Urothelium cell line (cell line): ENCODE results near the gene C16orf74.
A peak's percentile ranks its signal among the peaks of the same experiment; 100 is the strongest.

Experiments used
- DNase-seq: peaks from one replicate; pipeline ENCODE4 v3.0.0; 2011; ENCODE audit warnings: low spot score, mixed read lengths
- FAIRE-seq: peaks from 2 replicates; lab custom pipeline; 2011; peaks lifted over from hg19 to GRCh38; lab: Jason Lieb, UNC

Gene C16orf74

GRCh38 chr16:85720302-85720637 is 30.6 kb downstream of the C16orf74 start:
- FAIRE-seq (no peak), DNase-seq (peak; percentile 51)

- FAIRE-seq (no peak), DNase-seq (no peak)
Observed at GRCh38 chr16:85719605-85720301, 31.1 kb downstream of the C16orf74 start.

DNA sequence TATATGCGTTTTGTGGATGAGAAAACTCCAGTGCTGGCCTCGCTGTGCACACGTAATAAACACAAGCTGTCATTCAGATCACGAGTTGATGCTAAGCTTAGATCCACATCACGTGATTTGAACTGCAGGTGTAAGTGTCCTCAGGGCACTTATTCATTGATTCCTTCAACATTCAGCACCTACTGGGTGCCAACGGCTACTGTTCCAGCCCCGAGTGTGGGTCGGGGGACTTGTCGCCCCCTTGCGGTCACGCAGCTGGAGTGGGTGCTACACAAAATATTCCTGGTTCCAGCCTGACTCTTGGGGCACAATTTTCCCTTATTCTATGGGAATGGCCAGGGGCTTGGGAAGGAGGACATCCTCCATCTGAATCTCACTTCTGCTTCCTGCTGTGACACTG is 32.2 kb downstream of the C16orf74 start:
- FAIRE-seq (peak; percentile 9), DNase-seq (peak; percentile 49)

DNA sequence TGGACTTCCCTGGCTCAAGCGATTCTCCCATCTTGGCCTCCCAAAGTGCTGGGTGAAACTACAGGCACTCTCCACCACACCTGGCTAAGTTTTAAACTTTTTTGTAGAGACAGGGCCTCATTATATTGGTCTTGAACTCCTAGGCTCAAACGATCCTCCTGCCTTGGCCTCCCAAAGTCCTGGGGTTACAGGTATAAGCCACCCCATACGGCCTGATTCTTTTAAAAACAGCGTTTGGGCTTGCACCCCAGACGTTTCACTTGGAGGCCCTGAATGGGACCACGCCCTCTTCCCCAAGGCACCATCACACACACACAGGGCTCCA is 32.8 kb downstream of the C16orf74 start:
- FAIRE-seq (no peak), DNase-seq (no peak)

DNA sequence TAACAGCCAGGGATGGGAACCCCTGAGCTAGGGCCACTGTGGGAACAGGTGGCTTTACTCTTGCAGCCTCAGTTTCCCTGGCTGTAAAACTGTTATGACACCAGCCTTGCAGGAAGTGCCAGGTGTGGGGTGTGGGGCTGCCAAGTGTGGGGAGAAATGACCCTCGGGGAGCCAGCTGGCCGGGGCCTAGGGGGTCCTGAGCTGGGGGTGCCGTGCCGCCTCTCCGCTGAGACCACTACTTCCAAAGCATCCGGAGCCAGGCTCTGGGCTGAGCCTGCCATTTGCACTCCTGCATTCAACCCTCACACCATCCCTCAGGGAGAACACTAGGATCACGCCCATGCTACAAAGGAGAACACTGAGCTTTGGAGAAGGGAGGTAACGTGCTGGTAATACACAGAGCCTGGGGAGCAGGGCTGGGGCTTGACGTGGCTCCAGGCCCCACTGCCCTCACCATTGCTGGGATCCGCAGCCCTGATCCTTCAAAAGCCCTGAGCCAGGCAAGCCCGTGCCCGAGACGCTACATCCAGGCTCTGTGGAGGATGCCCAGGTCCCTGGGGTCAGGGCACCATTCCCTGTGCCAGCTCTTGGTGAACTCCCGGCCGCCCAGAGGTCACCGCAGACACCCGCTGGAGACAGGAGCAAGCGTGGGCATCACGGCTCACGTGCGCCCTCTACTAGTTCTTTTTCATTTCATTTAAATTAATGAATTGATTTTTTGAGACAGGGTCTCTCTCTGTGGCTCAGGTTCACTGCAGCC is 33.3 kb downstream of the C16orf74 start:
- FAIRE-seq (no peak), DNase-seq (peak; percentile 75)

DNA sequence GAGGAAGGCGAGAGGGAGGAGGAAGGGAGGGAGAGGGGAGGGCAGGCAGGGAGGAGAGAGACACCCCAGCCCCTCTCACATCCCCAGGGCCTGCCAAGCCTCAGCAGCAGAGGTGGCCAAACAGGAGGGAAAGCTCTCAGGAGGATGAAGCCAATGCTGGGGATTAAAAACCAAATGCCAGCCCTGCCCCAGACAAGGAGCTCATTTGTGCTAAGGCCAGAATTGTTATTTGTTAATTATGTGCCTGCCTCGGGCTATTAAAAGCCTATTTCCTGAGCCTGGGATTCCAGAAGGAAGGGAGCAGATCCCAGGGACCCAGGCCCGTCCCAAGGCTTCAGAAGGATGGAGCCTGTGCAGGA is 34.2 kb downstream of the C16orf74 start:
- no peak for FAIRE-seq
- DNase-seq = no peak

DNA sequence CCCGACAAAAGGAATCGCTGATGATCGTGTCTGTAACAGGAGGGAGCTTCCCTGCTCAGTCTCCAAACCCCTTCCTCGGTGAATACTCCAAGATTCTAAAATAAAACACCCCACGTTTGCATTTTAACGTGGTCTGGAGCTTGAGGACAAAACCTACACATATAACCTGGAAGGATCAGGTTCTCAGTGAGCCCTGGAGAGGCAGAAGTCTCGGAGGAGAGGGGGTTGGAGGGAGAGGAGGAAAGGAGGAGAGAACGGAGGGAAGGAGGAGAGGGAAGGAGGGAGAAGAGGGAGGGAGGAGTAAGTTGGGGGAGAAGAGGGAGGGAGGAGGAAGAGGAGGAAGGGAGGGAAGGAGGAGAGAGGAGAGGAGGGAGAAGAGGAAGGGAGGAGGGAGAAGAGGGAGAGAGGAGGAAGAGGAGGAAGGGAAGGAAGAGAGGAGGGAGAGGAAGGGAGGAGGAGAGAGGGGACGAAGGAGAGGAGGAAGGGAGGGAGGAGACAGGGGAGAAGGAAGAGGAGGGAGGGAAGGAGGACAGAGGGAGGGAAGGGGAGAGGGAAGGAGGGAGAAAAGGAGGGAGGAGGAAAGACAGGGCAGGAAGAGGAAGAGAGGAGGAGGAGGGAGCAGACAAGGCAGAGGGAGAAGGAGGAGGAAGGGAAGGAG is 34.7 kb downstream of the C16orf74 start:
- DNase-seq (no peak), FAIRE-seq (no peak)

DNA sequence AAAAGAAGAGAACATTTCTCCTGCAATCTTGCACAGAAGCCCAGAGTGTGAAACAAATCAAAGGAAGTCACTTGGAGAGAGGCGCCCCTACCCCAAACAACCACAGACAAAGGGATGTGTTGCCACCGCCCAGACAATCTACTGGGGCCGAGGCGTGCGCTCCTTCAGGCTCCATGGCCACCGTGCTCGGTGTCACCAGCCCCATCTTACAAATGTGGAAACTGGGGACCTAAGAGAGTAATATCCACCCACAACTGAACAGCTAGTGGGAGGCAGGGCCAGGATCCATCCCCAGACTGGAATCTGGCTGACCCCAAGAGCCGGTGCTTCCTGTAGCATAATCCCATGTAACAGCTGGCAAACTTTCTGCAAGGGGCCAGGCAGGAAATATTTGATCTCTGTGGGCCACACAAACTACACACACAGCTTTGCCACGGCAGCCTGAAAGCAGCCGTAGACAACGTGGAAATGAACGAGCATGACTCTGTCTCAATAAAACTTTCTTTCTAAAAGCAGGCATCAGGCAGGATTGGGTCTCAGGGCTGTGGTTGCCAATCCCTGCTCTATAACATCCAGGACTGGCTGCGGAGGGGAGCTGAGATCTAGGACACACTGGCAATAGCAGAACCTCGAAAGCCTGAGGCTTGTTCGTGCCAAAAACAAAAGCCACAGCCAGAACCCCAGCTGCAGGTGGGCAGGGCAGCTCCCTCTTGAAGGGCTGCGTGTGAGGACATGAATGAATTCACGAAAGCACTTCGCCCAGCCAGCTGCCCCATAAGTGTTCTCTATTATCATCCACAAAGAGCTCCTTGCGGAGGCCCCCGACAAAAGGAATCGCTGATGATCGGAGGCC is 35.5 kb downstream of the C16orf74 start:
- DNase-seq (no peak), FAIRE-seq (no peak)

GRCh38 chr16:85712801-85713200 is 38.1 kb downstream of the C16orf74 start:
- no peak for FAIRE-seq
- peak; percentile 38 for DNase-seq

DNA sequence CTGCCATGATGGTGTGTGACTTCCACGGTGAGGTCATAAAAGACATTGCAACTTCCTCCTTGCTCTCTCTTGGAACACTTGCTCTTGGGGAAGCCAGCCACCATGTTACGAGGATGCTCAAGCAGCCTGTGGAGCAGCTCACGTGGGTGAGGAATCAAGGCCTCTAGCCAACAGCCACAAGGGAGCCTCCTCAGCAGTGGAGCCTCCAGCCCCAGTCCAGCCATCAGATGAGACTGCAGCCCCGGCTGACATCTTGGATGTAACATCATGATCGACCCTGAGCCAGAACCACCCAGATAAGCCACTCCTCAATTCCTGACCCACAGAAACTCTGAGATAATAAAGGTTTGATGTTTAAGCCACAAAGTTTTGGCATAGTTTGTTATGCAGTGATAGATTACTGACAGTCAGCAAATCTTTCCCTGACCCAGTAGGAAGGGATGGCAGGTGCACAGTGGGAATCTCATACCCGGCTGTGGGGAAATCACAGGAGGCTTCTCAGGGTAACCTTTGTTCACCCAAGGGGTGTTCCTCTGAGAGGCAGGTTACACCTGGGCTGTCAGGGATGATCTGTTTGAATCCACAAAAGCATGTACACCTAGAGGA is 38.8 kb downstream of the C16orf74 start:
- DNase-seq = no peak
- FAIRE-seq = peak; percentile 32

- FAIRE-seq = no peak
- DNase-seq = no peak
Observed at GRCh38 chr16:85710732-85711131, 40.2 kb downstream of the C16orf74 start.

- DNase-seq = no peak
Observed at GRCh38 chr16:85709766-85710585, 40.9 kb downstream of the C16orf74 start.

GRCh38 chr16:85708338-85708737 is 42.6 kb downstream of the C16orf74 start:
- FAIRE-seq = no peak
- DNase-seq = no peak

More at GRCh38 chr16:85709766-85710585, 40.9 kb downstream of the C16orf74 start:
- no peak for FAIRE-seq

DNA sequence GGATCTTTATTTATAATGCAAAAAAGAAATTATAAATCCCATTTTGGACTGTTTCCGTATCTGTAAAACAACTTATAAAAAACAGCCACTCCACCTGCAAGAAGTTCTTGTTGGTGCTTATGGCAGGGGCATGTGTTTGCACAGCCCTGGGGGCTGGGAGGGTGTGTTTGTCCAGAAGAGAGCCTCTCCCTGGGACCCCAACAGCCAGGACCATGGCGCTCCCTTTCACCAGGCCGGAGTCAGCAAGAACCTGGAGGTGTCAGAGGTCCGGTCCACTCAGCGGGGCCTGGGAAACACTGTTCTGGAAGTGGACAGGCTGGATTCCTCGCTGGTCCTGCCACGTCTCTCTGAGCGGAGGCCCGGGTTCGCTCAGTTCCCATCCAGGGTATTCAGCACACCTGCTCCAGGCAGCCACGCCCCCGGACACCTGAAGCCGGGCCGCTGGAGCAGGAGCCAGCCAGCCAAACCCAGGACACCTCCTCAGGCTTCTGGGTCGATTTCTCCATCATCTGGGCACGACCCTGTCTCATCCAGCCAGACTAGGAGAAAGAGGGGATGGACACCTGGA is 43.3 kb downstream of the C16orf74 start:
- no peak for FAIRE-seq
- no peak for DNase-seq

DNA sequence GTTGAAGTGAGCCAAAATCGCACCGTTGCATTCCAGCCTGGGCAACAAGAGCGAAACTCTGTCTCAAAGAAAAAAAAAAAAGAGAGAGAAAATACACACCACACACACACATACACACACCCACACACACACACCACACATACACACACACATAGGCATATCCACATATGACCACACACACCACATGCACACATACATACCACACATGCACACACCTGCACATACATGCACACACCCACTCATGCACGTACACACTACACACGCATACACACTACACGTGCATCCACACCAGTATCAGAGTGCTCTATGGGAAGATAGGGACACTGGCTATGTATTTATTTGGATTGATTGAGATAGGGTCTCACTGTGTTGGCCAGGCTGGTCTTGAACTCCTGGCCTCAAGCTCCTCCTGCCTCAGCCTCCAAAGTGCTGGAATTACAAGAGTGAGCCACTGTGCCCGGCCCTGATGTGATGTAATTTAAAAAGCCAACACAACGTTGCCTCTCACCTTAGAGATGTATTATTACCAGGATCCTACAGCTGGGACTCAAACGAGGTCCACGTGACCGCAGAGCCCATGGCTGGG is 44.4 kb downstream of the C16orf74 start:
- peak; percentile 81 for FAIRE-seq
- no peak for DNase-seq

DNA sequence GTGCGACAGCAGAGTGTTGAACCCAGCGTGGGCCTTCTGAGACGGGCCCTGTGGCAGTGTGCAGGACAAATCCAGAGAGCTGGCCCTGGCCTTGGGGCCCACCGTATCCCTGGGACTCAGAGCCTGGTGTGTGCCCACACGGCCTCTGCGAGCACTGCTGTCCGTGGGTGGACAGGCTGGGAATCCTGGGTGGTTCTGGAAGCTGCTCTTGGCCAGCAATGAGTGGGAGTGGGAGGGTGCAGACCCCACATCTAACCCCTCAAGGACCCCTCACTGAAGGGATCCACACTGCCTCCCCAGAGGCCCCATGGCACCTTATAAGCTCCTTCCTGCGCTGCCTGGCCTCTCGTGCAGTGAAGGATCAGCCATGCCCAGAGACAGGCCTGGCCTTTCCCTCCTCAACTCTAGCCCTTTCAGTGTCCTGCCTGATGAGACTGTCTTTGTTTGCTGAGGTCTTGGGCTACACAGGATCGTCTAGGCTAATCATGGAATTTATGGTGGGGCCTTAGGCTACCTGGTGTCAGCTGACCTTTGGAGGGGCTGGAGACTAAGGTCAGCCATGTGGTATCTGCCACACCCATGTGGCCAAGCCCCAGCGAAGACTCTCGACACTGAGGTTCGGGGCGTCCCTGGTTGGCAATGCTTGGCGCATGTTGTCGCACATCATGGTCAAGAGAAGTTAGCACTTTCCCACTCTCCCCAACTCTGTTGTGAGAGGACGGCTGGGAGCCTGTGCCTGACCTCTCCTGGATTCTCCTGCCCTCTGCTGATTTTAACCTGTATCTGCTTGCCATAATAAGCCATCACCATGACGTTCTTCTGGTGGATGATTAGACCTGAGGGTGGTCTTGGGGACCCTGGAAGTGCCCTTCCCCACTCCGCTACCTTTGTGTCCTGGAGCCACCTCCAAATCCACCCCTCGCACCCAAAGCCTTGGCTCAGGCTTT is 45.7 kb downstream of the C16orf74 start:
- DNase-seq (no peak), FAIRE-seq (no peak)

GRCh38 chr16:85704011-85704410 is 46.9 kb downstream of the C16orf74 start:
- DNase-seq (no peak), FAIRE-seq (no peak)

GRCh38 chr16:85699628-85700027 is 51.3 kb downstream of the C16orf74 start:
- DNase-seq (peak; percentile 42), FAIRE-seq (no peak)
